HEK293T (cell line): Measurements from ENCODE around the gene NXPE3.

ENCODE experiments used
- ARNT ChIP-seq: fragments of 450-650 bp; IDR thresholded peaks from 2 replicates; pipeline ENCODE4 v1.6.1; 2017; ENCODE audit warnings: mild to moderate bottlenecking
- BHLHE40 ChIP-seq: fragments of 450-650 bp; IDR thresholded peaks from 2 replicates; pipeline ENCODE4 v1.6.1; 2016; ENCODE audit warnings: mild to moderate bottlenecking, moderate library complexity, borderline replicate concordance
- ELF4 ChIP-seq: fragments of 450-650 bp; IDR thresholded peaks from 2 replicates; pipeline ENCODE4 v1.6.1; 2017; ENCODE audit warnings: antibody characterized with exemption
- FOXA1 ChIP-seq: fragments of 450-650 bp; IDR thresholded peaks from 2 replicates; pipeline ENCODE4 v1.6.1; 2016; ENCODE audit warnings: mild to moderate bottlenecking
- FOXK2 ChIP-seq: fragments of 450-650 bp; IDR thresholded peaks from 2 replicates; pipeline ENCODE4 v1.6.1; 2016; ENCODE audit warnings: mild to moderate bottlenecking
- FOXM1 ChIP-seq: fragments of 450-650 bp; IDR thresholded peaks from 2 replicates; pipeline ENCODE4 v1.6.1; 2017; ENCODE audit warnings: mild to moderate bottlenecking, borderline replicate concordance
- NFRKB ChIP-seq: fragments of 450-650 bp; IDR thresholded peaks from 2 replicates; pipeline ENCODE4 v1.6.1; 2016; ENCODE audit warnings: mild to moderate bottlenecking, moderate library complexity
- PKNOX1 ChIP-seq: fragments of 450-650 bp; IDR thresholded peaks from 2 replicates; pipeline ENCODE4 v1.6.1; 2016
- SP1 ChIP-seq: fragments of 450-650 bp; IDR thresholded peaks from 2 replicates; pipeline ENCODE4 v1.6.1; 2017
- SUZ12 ChIP-seq: fragments of 450-650 bp; IDR thresholded peaks from 2 replicates; pipeline ENCODE4 v1.6.1; 2016; ENCODE audit warnings: mild to moderate bottlenecking
- TARDBP ChIP-seq: fragments of 450-650 bp; IDR thresholded peaks from 2 replicates; pipeline ENCODE4 v1.6.1; 2016
- ZNF384 ChIP-seq: fragments of 450-650 bp; IDR thresholded peaks from 2 replicates; pipeline ENCODE4 v1.6.1; 2016

GRCh38 chr3:101729586-101729985 lies 49.4 kb upstream of the NXPE3 start:
- TF ChIP-seq BHLHE40: no peak
- TF ChIP-seq SP1: no peak
- no peak for TF ChIP-seq FOXK2
- TF ChIP-seq FOXA1: no peak
- TF ChIP-seq SUZ12: no peak
- no peak for TF ChIP-seq NFRKB
- TF ChIP-seq ELF4: no peak
- TF ChIP-seq FOXM1: no peak
- no peak for TF ChIP-seq TARDBP
- no peak for TF ChIP-seq PKNOX1
- no peak for TF ChIP-seq ZNF384
- no peak for TF ChIP-seq ARNT
